Ramos (cell line): ENCODE results near the gene TREML4.
"Not testable (repeated sequence)": the region's sequence is repeated elsewhere in the genome, so short reads cannot be mapped to it uniquely, and the experiment has no call there.

Experiments used
- in situ Hi-C: fragments of 300-500 bp; cut with MboI; formaldehyde crosslinking; loops from one replicate; pipeline ENCODE4 v1.14.3; 2022; ENCODE audit warnings: low sequenced_read_pairs; ENCODE audit not compliant: unreplicated experiment

Gene TREML4

GRCh38 chr6:41201764-41202173 is 26.4 kb upstream of the TREML4 start:
- in situ Hi-C loops = no loop called here

GRCh38 chr6:41204156-41204555 is 24.0 kb upstream of the TREML4 start:
- in situ Hi-C loops = no loop called here

GRCh38 chr6:41208439-41209106 is 19.6 kb upstream of the TREML4 start:
- in situ Hi-C loops = no loop called here

GRCh38 chr6:41209547-41210320 is 18.4 kb upstream of the TREML4 start:
- in situ Hi-C loops = no loop called here

GRCh38 chr6:41214559-41215238 is 13.4 kb upstream of the TREML4 start:
- in situ Hi-C loops = no loop called here

GRCh38 chr6:41215777-41216176 is 12.4 kb upstream of the TREML4 start:
- in situ Hi-C loops = no loop called here

- in situ Hi-C loops = no loop called here
These were observed 11.5 kb upstream of the TREML4 start for GRCh38 chr6:41216616-41217015.

GRCh38 chr6:41222045-41222444 is 6.1 kb upstream of the TREML4 start:
- in situ Hi-C loops = no loop called here

- in situ Hi-C loops = no loop called here
These were observed 5.6 kb upstream of the TREML4 start for GRCh38 chr6:41222513-41222912.

GRCh38 chr6:41224800-41225199 is 3.3 kb upstream of the TREML4 start:
- in situ Hi-C loops = no loop called here

GRCh38 chr6:41226752-41227151 is 1.4 kb upstream of the TREML4 start:
- in situ Hi-C loops = no loop called here

GRCh38 chr6:41228616-41229015 is 467 bp downstream of the TREML4 start:
- in situ Hi-C loops = no loop called here

- in situ Hi-C loops = no loop called here
These were observed 1.6 kb downstream of the TREML4 start for GRCh38 chr6:41229721-41230120.

GRCh38 chr6:41231246-41231645 is 3.1 kb downstream of the TREML4 start:
- in situ Hi-C loops = no loop called here

GRCh38 chr6:41232667-41233066 is 4.5 kb downstream of the TREML4 start:
- in situ Hi-C loops = no loop called here

- in situ Hi-C loops = no loop called here
These were observed 8.1 kb downstream of the TREML4 start for GRCh38 chr6:41236276-41236675.

GRCh38 chr6:41237128-41237527 is 9.0 kb downstream of the TREML4 start:
- in situ Hi-C loops = no loop called here

- in situ Hi-C loops = no loop called here
These were observed 11.5 kb downstream of the TREML4 start for GRCh38 chr6:41239467-41240159.

- in situ Hi-C loops = not testable (repeated sequence)
These were observed 18.4 kb downstream of the TREML4 start for GRCh38 chr6:41246529-41246928.

- in situ Hi-C loops = no loop called here
These were observed 19.2 kb downstream of the TREML4 start for GRCh38 chr6:41247288-41247865.
